Smooth muscle cell (in vitro differentiated cells): ENCODE data around the gene EDDM3A. TPM values are rescaled to one million over a fixed set of nuclear protein-coding genes. Genes with fewer than 3 reads are reported as not detected.

ENCODE experiments used
- DNase-seq: peaks from one replicate; lab custom pipeline; 2025; ENCODE audit not compliant: unreplicated experiment; lab: John Stamatoyannopoulos, UW
- H2AFZ ChIP-seq: fragments of 200-600 bp; sonication (generic); 2 replicates; pipeline ENCODE4 v1.6.0; 2016; ENCODE audit warnings: antibody characterized with exemption, low read depth, mild to moderate bottlenecking
- H3F3A ChIP-seq: fragments of 200-600 bp; sonication (generic); 2 replicates; pipeline ENCODE4 v1.6.0; 2017; ENCODE audit warnings: antibody characterized with exemption, low read depth
- H3K27ac ChIP-seq: fragments of 200-600 bp; sonication (generic); 2 replicates; pipeline ENCODE4 v1.5.1; 2016; ENCODE audit warnings: low read depth, mild to moderate bottlenecking
- H3K27me3 ChIP-seq: fragments of 200-600 bp; sonication (generic); 2 replicates; pipeline ENCODE4 v1.6.1; 2016; ENCODE audit warnings: low read depth, mild to moderate bottlenecking
- H3K36me3 ChIP-seq: fragments of 200-600 bp; sonication (generic); 2 replicates; pipeline ENCODE4 v1.5.1; 2016; ENCODE audit warnings: low read depth
- H3K4me1 ChIP-seq: fragments of 200-600 bp; sonication (generic); 2 replicates; pipeline ENCODE4 v1.5.1; 2016; ENCODE audit warnings: low read depth
- H3K4me2 ChIP-seq: fragments of 200-600 bp; sonication (generic); 2 replicates; pipeline ENCODE4 v1.6.0; 2016; ENCODE audit warnings: mild to moderate bottlenecking
- H3K4me3 ChIP-seq: fragments of 200-600 bp; sonication (generic); 2 replicates; pipeline ENCODE4 v1.5.1; 2016; ENCODE audit warnings: mild to moderate bottlenecking
- H3K79me2 ChIP-seq: fragments of 200-600 bp; sonication (generic); 2 replicates; pipeline ENCODE4 v1.6.0; 2016; ENCODE audit warnings: low read depth, mild to moderate bottlenecking
- H3K9ac ChIP-seq: fragments of 200-600 bp; sonication (generic); 2 replicates; pipeline ENCODE4 v1.6.0; 2016; ENCODE audit warnings: low read depth
- H3K9me3 ChIP-seq: fragments of 200-600 bp; sonication (generic); replicated peaks from 2 replicates; pipeline ENCODE4 v1.5.1; 2016; ENCODE audit warnings: low read depth
- H4K20me1 ChIP-seq: fragments of 200-600 bp; sonication (generic); 2 replicates; pipeline ENCODE4 v1.6.0; 2016; ENCODE audit warnings: low read depth
- WGBS: methylation state at CpG from one replicate; pipeline ENCODE4 v1.1.7; 2016; ENCODE audit warnings: low lambda C conversion rate; 5-methylcytosine and 5-hydroxymethylcytosine counted together
- polyA plus RNA-seq: library from polyadenylated mRNA; unstranded; fragments of >200 nt; fragmentation: Nextera tagmentation; extraction: Ambion mirVana; gene quantifications from 2 replicates; pipeline ENCODE4 v1.2.1, GENCODE V29; 2016
- total RNA-seq: library from RNA; depleted of rRNA; stranded (reverse); fragments of >200 nt; gene quantifications from 2 replicates; pipeline ENCODE4 v1.2.3, GENCODE V29; 2014
- TF ChIP-seq, protein P1 (sequence below): fragments of 200-600 bp; sonication (generic); IDR thresholded peaks from 2 replicates; pipeline ENCODE4 v1.5.1; 2017; ENCODE audit warnings: borderline replicate concordance, mild to moderate bottlenecking, antibody characterized with exemption; ENCODE audit not compliant: insufficient read depth, poor library complexity, severe bottlenecking

EDDM3A gene
- total and polyA plus RNA-seq, 2 experiments from 2014 or later = not detected

DNA sequence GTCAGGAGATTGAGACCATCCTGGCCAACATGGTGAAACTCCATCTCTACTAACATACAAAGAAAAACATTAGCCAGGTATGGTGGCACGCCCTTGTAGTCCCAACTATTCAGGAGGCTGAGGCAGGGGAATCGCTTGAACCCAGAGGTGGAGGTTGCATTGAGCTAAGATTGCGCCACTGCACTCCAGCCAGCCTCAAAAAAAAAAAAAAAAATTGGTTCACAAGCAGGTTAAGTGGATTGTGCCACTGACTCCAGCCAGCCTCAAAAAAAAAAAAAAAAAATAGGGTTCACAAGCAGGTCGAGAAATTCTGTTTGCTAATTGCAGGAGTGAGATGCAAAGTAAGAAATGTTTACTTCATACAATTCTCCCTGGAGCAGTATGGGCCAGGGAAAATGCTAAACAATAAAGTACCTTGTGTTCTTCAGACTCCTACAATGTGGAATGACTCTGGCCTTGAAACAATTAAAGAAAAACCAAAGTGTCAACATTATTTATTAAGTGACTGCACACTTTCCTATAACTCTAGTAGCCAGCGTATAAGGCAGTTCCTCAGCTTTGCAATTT, 28.7 kb downstream of the EDDM3A start:
- Histone ChIP-seq H3K79me2 (no peaks in the 10 kb centered on the region), H3K9me3 (no peaks in the 10 kb centered on the region)

GRCh38 chr14:20775043-20775442, 29.4 kb downstream of the EDDM3A start:
- peaks cover 14% of the 10 kb centered on the region for H3K27me3 ChIP-seq
- TF ChIP-seq, protein P1, sequence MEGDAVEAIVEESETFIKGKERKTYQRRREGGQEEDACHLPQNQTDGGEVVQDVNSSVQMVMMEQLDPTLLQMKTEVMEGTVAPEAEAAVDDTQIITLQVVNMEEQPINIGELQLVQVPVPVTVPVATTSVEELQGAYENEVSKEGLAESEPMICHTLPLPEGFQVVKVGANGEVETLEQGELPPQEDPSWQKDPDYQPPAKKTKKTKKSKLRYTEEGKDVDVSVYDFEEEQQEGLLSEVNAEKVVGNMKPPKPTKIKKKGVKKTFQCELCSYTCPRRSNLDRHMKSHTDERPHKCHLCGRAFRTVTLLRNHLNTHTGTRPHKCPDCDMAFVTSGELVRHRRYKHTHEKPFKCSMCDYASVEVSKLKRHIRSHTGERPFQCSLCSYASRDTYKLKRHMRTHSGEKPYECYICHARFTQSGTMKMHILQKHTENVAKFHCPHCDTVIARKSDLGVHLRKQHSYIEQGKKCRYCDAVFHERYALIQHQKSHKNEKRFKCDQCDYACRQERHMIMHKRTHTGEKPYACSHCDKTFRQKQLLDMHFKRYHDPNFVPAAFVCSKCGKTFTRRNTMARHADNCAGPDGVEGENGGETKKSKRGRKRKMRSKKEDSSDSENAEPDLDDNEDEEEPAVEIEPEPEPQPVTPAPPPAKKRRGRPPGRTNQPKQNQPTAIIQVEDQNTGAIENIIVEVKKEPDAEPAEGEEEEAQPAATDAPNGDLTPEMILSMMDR = no peak
- no peak overlapping the region for H3K9ac ChIP-seq
- H3K4me3 ChIP-seq = no peak overlapping the region
- no peak for DNase-seq
- H3K4me1 ChIP-seq = no peaks in the 10 kb centered on the region
- H3K79me2 ChIP-seq = no peaks in the 10 kb centered on the region
- H3K27ac ChIP-seq = no peak overlapping the region
- no peaks in the 10 kb centered on the region for H3F3A ChIP-seq
- no peaks in the 10 kb centered on the region for H3K36me3 ChIP-seq
- no peaks in the 10 kb centered on the region for H4K20me1 ChIP-seq
- 31% methylated on average over 6 of the region's 6 CpGs for WGBS
- H3K9me3 ChIP-seq = no peaks in the 10 kb centered on the region
- H3K4me2 ChIP-seq = no peak overlapping the region
- no peak overlapping the region for H2AFZ ChIP-seq

More for the DNA sequence above, 28.7 kb downstream of the EDDM3A start:
- no peaks in the 10 kb centered on the region for H3F3A ChIP-seq
- TF ChIP-seq, protein P1 = no peak
- no peak overlapping the region for H2AFZ ChIP-seq
- no peaks in the 10 kb centered on the region for H3K36me3 ChIP-seq
- WGBS = 83% methylated on average over 5 of the region's 5 CpGs
- no peak for DNase-seq
- H3K27me3 ChIP-seq = peaks cover 14% of the 10 kb centered on the region
- no peaks in the 10 kb centered on the region for H3K4me1 ChIP-seq
- no peak overlapping the region for H3K27ac ChIP-seq
- no peak overlapping the region for H3K4me3 ChIP-seq
- H3K9ac ChIP-seq = no peak overlapping the region
- H4K20me1 ChIP-seq = no peaks in the 10 kb centered on the region
- H3K4me2 ChIP-seq = no peak overlapping the region

DNA sequence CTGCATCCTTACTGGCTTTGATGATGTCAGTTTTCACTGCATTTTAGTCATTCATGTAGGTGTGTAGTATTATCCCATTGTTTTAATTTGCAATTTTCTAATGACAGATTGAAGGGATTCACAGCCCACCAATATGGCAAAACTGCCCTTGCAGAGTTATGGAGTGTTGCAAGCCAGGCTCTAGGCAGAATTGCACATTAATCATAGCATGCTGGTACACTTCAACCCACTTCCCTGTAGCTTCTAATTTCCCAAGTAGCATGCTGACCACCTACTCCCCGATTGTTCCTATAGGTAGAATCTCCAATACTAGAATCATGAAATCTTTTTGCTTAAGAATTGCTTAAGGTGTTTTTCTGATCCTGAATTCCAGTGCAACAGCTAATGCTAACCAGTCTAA, 30.2 kb downstream of the EDDM3A start:
- H2AFZ ChIP-seq = no peak overlapping the region
- H3K4me3 ChIP-seq = no peak overlapping the region
- WGBS = 100% methylated on average over 1 of the region's 1 CpG
- H3K27me3 ChIP-seq = peaks cover 14% of the 10 kb centered on the region
- H3K4me2 ChIP-seq = no peak overlapping the region
- TF ChIP-seq, protein P1 = no peak
- no peak overlapping the region for H3K27ac ChIP-seq
- DNase-seq = no peak
- no peaks in the 10 kb centered on the region for H4K20me1 ChIP-seq
- H3K9me3 ChIP-seq = no peaks in the 10 kb centered on the region
- no peaks in the 10 kb centered on the region for H3K36me3 ChIP-seq
- no peak overlapping the region for H3K9ac ChIP-seq
- peaks cover 3% of the 10 kb centered on the region for H3K4me1 ChIP-seq
- no peaks in the 10 kb centered on the region for H3K79me2 ChIP-seq
- no peaks in the 10 kb centered on the region for H3F3A ChIP-seq

- Histone ChIP-seq H3K79me2 (no peaks in the 10 kb centered on the region), H3F3A (no peaks in the 10 kb centered on the region), H3K36me3 (no peaks in the 10 kb centered on the region), H3K4me2 (peak overlapping the region; percentile 80), H2AFZ (peak overlapping the region; percentile 99), H4K20me1 (no peaks in the 10 kb centered on the region), H3K4me3 (peak overlapping the region; percentile 29), H3K27me3 (no peaks in the 10 kb centered on the region), H3K27ac (peak overlapping the region; percentile 51), H3K9ac (peak overlapping the region; percentile 45), H3K4me1 (peaks cover 19% of the 10 kb centered on the region), H3K9me3 (no peaks in the 10 kb centered on the region)
- DNase-seq = no peak
- 12% methylated on average over 4 of the region's 4 CpGs for WGBS
- TF ChIP-seq, protein P1 = no peak
Measured at GRCh38 chr14:20781803-20782202, 36.1 kb downstream of the EDDM3A start.
